Vagina (tissue), 2 donors: Measurements from ENCODE around the gene LIMS1.

Source experiments
- CTCF ChIP-seq, 3 experiments: fragments of 450-650 bp in 2 of 3; fragments of 200-600 bp in 1 of 3; sonication (generic) in 1 of 3; IDR thresholded peaks; one replicate each; pipeline ENCODE4 v1.5.1; 2017 to 2019; ENCODE audit warnings: antibody characterized with exemption in 3 of 3, mild to moderate bottlenecking in 2 of 3, moderate library complexity in 2 of 3
- POLR2A ChIP-seq, 2 donors: fragments of 450-650 bp; IDR thresholded peaks; one replicate each; pipeline ENCODE4 v1.6.1; 2017; ENCODE audit warnings: antibody characterized with exemption in 2 of 2, mild to moderate bottlenecking in 2 of 2, moderate library complexity in 2 of 2
- POLR2AphosphoS5 ChIP-seq, 2 donors: sonication (generic); formaldehyde crosslinking; IDR thresholded peaks; one replicate each; pipeline ENCODE4 v1.9.0; 2017; ENCODE audit warnings: antibody characterized with exemption in 2 of 2, mild to moderate bottlenecking in 2 of 2, low read depth in 1 of 2; ENCODE audit not compliant: insufficient read depth in 1 of 2

- TF ChIP-seq CTCF (IDR thresholded peaks at IDR 0.05) (no peak), POLR2A (IDR thresholded peaks at IDR 0.05) (no peak), POLR2AphosphoS5 (IDR thresholded peaks at IDR 0.05; ENCODE audit: insufficient read depth in 1 of 2, low read depth in 1 of 2) (no peak)
Measured at GRCh38 chr2:108614659-108615058, 80.4 kb downstream of the LIMS1 start.
